NB4 (cell line): ENCODE measurements around the gene ICAM2.
"Not testable (repeated sequence)": the region's sequence is repeated elsewhere in the genome, so short reads cannot be mapped to it uniquely, and the experiment has no call there.

Experiments used
- DNase-seq: peaks from one replicate; pipeline ENCODE4 v3.0.0; 2010; ENCODE audit warnings: low read depth
- H3K4me3 ChIP-seq: one replicate; pipeline ENCODE4 v1.5.1; 2011; ENCODE audit warnings: mild to moderate bottlenecking, low read depth, low read length, moderate library complexity
- MYC ChIP-seq: IDR thresholded peaks from 2 replicates; pipeline ENCODE4 v1.6.1; 2011; ENCODE audit warnings: low read depth, low read length
- POLR2A ChIP-seq: IDR thresholded peaks from 2 replicates; pipeline ENCODE4 v1.6.1; 2011; ENCODE audit warnings: mild to moderate bottlenecking; ENCODE audit not compliant: insufficient read length; ENCODE audit errors: extremely low read depth
- TF ChIP-seq, protein P1 (sequence below): IDR thresholded peaks from 2 replicates; pipeline ENCODE4 v1.6.1; 2011; ENCODE audit warnings: low read depth, low read length
- TF ChIP-seq, protein P2 (sequence below): IDR thresholded peaks from one replicate; pipeline ENCODE4 v1.5.1; 2012; ENCODE audit warnings: low read depth, low read length

ICAM2 gene

DNA sequence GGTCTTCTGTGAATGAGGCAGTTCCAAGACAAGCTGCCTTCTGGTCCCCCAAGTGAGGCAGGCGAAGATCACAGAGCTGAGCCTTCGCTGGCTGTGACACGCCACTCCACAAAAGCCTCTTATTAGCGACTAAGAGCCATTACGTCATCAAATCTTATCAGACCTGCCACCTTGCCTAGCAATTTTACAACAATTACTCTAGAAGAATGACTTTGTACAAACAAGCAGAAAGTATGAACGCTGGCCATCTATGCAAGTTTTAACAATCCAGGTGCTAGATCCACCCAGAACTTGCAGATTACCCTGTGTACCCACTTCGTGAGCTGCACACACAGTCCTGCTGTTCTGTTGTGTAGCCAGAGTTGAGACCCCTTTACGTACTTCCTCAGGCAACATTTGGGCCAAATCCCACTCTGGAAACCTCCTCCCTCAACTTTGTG, 3.8 kb upstream of the ICAM2 start:
- TF ChIP-seq POLR2A (no peak), MYC (no peak)
- no peak overlapping the region for H3K4me3 ChIP-seq
- peak; percentile 36 for DNase-seq

DNA sequence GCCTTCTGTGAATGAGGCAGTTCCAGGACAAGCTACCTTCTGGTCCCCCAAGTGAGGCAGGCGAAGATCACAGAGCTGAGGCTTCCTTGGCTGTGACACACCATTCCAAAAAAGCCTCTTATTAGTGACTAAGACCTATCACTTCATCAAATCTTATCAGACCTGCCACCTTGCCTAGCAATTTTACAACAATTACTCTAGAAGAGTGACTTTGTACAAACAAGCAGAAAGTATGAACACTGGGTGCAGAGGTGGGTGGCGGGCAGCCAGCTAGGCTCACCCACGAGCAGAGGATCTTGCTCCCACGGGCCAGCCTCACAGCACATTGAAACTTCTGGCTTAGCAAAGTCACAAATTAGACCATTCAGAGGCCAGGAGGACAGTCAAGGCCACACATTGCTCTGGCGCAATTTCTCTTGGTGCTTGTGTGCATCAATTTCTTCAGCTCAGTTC, 2.2 kb upstream of the ICAM2 start:
- no peak overlapping the region for H3K4me3 ChIP-seq
- no peak for DNase-seq
- TF ChIP-seq, protein P1, sequence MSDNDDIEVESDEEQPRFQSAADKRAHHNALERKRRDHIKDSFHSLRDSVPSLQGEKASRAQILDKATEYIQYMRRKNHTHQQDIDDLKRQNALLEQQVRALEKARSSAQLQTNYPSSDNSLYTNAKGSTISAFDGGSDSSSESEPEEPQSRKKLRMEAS = no peak
- TF ChIP-seq POLR2A (no peak), MYC (no peak)
- TF ChIP-seq, protein P2, sequence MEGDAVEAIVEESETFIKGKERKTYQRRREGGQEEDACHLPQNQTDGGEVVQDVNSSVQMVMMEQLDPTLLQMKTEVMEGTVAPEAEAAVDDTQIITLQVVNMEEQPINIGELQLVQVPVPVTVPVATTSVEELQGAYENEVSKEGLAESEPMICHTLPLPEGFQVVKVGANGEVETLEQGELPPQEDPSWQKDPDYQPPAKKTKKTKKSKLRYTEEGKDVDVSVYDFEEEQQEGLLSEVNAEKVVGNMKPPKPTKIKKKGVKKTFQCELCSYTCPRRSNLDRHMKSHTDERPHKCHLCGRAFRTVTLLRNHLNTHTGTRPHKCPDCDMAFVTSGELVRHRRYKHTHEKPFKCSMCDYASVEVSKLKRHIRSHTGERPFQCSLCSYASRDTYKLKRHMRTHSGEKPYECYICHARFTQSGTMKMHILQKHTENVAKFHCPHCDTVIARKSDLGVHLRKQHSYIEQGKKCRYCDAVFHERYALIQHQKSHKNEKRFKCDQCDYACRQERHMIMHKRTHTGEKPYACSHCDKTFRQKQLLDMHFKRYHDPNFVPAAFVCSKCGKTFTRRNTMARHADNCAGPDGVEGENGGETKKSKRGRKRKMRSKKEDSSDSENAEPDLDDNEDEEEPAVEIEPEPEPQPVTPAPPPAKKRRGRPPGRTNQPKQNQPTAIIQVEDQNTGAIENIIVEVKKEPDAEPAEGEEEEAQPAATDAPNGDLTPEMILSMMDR = no peak

DNA sequence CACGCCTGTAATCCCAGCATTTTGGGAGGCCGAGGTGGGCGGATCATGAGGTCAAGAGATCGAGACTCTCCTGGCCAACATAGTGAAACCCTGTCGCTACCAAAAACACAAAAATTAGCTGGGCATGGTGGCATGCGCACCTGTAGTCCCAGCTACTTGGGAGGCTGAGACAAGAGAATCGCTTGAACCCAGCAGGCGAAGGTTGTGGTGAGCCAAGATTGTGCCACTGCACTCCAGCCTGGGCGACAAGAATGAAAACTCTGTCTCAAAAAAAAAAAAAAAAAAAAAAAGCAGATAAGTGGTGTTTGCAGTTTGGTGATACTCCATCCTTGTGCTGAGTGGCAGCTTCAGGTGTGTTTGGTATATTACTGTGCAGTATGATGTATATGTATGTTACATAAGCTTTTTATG, 877 bp downstream of the ICAM2 start:
- peak overlapping the region; percentile 56 for H3K4me3 ChIP-seq
- not testable (repeated sequence) for DNase-seq

DNA sequence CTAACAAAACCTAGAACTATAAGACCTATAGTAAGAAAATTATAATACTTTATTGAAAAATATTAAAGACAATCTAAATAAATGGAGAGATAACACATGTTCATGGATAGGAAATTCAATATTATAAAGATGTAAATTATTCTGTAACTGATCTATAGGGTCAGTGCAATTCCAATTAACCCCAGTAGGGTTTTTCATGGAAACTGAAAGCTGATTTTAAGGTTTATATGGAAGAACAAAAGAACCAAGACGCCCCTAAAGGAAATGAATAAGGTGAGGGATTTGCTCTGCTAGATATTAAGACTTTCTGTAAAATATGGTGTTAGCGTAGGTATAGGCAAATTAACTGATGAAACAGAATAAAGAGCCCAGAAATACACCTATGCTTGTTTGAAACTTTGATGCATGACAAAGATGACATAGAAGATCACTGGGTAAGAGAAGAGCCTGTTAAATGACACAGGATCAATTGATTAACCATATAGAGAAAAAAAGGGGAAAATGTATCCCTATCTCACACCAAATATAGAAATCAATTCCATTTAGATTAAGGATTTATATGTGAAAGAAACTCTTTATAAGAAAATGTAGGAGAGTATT, 3.0 kb downstream of the ICAM2 start:
- DNase-seq = no peak
- no peak overlapping the region for H3K4me3 ChIP-seq
- TF ChIP-seq, protein P2 = no peak
- TF ChIP-seq, protein P1 = no peak
- TF ChIP-seq MYC = no peak
- TF ChIP-seq POLR2A = no peak

DNA sequence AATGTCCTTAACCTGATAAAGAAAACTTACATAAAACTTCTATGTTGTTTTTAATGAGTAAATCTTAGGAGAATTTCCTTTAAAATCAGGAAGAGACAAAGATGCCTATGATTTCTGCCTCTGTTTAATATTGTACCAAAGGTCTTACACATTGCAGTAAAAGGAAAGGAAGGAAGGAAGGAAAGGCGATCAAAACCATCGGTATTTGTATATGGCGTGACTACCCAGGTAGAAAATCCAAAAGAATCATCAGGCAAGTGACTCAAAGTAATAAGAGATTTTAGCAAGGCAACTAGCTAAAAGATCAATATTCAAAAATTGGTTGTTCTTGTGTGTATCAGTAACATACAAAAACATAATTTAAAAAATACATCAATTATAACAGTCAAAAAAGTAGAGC, 3.5 kb downstream of the ICAM2 start:
- H3K4me3 ChIP-seq = no peak overlapping the region
- TF ChIP-seq, protein P1 = no peak
- TF ChIP-seq, protein P2 = no peak
- no peak for TF ChIP-seq POLR2A
- no peak for TF ChIP-seq MYC
- no peak for DNase-seq

DNA sequence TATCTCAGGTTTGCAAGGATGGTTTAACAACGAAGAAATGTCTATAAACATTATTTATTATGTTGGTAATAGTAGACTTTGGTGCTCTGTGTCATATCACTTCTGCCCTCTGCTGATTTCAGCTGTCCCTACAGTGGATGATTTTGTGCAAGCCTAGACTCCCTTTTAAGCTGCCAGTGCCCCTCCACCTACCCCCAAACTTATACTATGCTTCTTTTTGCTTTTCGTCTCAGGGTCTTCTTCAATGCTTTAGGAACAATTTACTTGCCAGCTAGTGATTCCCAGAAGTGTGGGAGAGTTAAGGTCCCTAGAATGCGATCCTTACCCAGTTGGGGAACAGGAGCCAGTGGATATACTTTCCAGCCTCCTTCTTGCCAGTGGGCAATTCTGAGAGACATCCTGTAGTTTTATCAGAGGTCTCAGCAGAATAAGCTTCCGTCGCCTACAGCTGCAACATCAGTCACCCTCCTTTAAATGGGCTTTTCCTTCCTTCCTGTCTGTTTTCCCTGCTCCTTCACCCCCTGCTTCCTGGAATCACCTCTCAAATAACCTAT, 4.1 kb downstream of the ICAM2 start:
- H3K4me3 ChIP-seq = no peak overlapping the region
- TF ChIP-seq, protein P2 = no peak
- DNase-seq = no peak

DNA sequence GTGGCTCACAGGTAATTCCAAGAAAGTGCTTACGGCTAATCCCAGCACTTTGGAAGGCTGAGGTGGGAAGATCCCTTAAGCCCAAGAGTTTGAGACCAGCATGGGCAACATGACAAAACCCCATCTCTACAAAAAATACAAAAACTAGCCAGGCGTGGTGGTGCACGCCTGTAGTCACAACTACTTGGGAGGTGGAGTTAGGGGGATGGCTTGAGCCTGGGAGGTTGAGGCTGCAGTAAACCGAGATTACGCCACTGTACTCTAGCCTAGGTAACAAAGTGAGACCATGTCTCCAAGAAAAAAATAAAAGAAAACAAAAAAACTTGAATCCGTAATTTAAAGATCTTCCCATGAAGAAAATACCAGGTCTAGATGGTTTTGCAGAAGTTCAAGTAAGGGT, 5.0 kb downstream of the ICAM2 start:
- no peak overlapping the region for H3K4me3 ChIP-seq
- TF ChIP-seq, protein P1 = no peak
- TF ChIP-seq MYC (no peak), POLR2A (no peak)
- TF ChIP-seq, protein P2 = no peak
- no peak for DNase-seq
